Measurements from ENCODE around the gene MFSD1. TPM values are rescaled to one million over a fixed set of nuclear protein-coding genes. Genes with fewer than 3 reads are reported as not detected.
"Not testable (repeated sequence)": the region's sequence is repeated elsewhere in the genome, so short reads cannot be mapped to it uniquely, and the experiment has no call there.

Gene MFSD1
- total RNA-seq, 1 donor from 2014 or later, result 59.2 TPM

- peaks cover 4% of the 10 kb centered on the region for H3K4me1 ChIP-seq
- H3K27me3 ChIP-seq, result no peaks in the 10 kb centered on the region
- no peaks in the 10 kb centered on the region for H3K9me3 ChIP-seq
- H3K36me3 ChIP-seq, result no peaks in the 10 kb centered on the region
- DNase-seq (ENCODE audit: extremely low spot score in 2 of 2), result no peak
- H3K27ac ChIP-seq, result no peak overlapping the region
- no peak for TF ChIP-seq POLR2A (IDR thresholded peaks at IDR 0.05)
- TF ChIP-seq POLR2AphosphoS5 (IDR thresholded peaks at IDR 0.05; ENCODE audit: insufficient read depth in 1 of 2, low read depth in 1 of 2), result no peak
- TF ChIP-seq, protein P1, sequence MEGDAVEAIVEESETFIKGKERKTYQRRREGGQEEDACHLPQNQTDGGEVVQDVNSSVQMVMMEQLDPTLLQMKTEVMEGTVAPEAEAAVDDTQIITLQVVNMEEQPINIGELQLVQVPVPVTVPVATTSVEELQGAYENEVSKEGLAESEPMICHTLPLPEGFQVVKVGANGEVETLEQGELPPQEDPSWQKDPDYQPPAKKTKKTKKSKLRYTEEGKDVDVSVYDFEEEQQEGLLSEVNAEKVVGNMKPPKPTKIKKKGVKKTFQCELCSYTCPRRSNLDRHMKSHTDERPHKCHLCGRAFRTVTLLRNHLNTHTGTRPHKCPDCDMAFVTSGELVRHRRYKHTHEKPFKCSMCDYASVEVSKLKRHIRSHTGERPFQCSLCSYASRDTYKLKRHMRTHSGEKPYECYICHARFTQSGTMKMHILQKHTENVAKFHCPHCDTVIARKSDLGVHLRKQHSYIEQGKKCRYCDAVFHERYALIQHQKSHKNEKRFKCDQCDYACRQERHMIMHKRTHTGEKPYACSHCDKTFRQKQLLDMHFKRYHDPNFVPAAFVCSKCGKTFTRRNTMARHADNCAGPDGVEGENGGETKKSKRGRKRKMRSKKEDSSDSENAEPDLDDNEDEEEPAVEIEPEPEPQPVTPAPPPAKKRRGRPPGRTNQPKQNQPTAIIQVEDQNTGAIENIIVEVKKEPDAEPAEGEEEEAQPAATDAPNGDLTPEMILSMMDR (IDR thresholded peaks at IDR 0.05), result no peak
- intact Hi-C loops (cut with DNase I), result no loop called here
- no peak overlapping the region for H3K4me3 ChIP-seq
Observed at GRCh38 chr3:158788446-158788845, 13.4 kb upstream of the MFSD1 start.

DNA sequence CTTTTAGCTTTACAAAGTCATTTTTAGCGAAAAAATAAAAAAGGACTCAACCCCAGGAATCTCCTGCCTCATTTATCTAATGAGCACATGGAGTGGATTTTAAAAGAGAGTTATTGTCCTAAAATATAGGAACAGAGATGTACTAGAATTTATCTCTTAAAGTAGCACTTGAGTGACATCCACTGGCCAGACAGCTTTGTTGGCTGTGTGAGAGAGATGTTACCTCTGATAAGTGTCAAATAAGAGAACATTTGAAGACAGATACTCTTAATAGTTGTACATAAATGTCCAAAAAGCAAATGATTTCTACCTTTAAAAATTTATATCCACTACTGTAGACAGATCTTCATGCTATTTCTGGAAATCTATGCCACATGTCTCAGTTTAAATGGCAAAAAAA, 12.3 kb upstream of the MFSD1 start:
- TF ChIP-seq POLR2A (IDR thresholded peaks at IDR 0.05) (no peak), POLR2AphosphoS5 (IDR thresholded peaks at IDR 0.05; ENCODE audit: insufficient read depth in 1 of 2, low read depth in 1 of 2) (no peak)
- TF ChIP-seq, protein P1 (IDR thresholded peaks at IDR 0.05), result peak in 1 of 3 experiments; percentile 29
- H3K9me3 ChIP-seq, result no peaks in the 10 kb centered on the region
- H3K27me3 ChIP-seq, result no peaks in the 10 kb centered on the region
- peaks cover 4% of the 10 kb centered on the region for H3K4me1 ChIP-seq
- no peak overlapping the region for H3K27ac ChIP-seq
- intact Hi-C loops (cut with DNase I), result no loop called here
- H3K36me3 ChIP-seq, result no peaks in the 10 kb centered on the region
- no peak overlapping the region for H3K4me3 ChIP-seq
- no peak for DNase-seq (ENCODE audit: extremely low spot score in 2 of 2)

DNA sequence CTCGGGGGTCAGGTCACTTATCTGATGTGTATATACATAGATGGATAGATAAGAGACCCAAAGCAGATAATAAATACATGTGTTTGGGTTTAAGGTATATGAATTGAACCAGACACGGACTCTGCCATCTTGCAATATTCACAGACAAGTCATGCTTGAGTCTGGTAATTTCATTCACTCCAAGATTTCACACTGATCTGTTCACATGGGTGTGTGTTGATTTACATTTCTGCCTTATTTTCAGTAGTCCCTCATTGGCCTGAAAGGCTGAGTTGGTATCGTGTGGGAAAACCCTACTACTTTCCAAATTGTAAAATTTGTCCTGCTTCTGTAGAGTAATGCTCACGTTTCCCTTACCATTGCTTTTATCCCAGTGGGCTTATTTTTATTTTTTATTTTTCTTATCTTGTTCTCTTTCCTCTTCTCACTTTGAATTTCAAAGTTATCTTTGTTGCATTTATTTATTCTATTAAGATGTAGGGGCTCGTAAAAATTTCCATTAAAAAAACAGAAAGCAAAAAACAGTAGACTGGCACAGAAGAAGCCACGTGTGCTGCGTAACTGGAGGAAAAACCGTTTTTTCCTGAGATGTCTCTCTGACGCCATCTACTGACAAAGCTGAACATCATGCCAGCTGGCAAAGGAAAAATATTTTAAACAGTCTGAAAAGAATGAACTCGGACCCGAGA, 10.8 kb upstream of the MFSD1 start:
- TF ChIP-seq, protein P1 (IDR thresholded peaks at IDR 0.05), result peak in 2 of 3 experiments; percentile 72 to 78
- no peak for TF ChIP-seq POLR2A (IDR thresholded peaks at IDR 0.05)
- H3K27me3 ChIP-seq, result no peaks in the 10 kb centered on the region
- H3K27ac ChIP-seq, result no peak overlapping the region
- intact Hi-C loops (cut with DNase I), result no loop called here
- DNase-seq (ENCODE audit: extremely low spot score in 2 of 2), result no peak
- no peak overlapping the region for H3K4me3 ChIP-seq
- no peaks in the 10 kb centered on the region for H3K9me3 ChIP-seq
- no peaks in the 10 kb centered on the region for H3K36me3 ChIP-seq
- peaks cover 4% of the 10 kb centered on the region for H3K4me1 ChIP-seq

GRCh38 chr3:158791590-158791920, 10.3 kb upstream of the MFSD1 start:
- H3K9me3 ChIP-seq; H3K36me3 ChIP-seq; H3K27me3 ChIP-seq; DNase-seq (ENCODE audit: extremely low spot score in 2 of 2); intact Hi-C loops (cut with DNase I); H3K27ac ChIP-seq; H3K4me1 ChIP-seq; H3K4me3 ChIP-seq: not testable (repeated sequence)

GRCh38 chr3:158792709-158793108, 9.1 kb upstream of the MFSD1 start:
- intact Hi-C loops (cut with DNase I), result no loop called here

More at GRCh38 chr3:158792709-158793108, 9.1 kb upstream of the MFSD1 start:
- Histone ChIP-seq H3K9me3 (no peaks in the 10 kb centered on the region), H3K27ac (no peak overlapping the region), H3K4me1 (peaks cover 4% of the 10 kb centered on the region), H3K36me3 (no peaks in the 10 kb centered on the region), H3K27me3 (no peaks in the 10 kb centered on the region), H3K4me3 (no peak overlapping the region)
- DNase-seq (ENCODE audit: extremely low spot score in 2 of 2), result no peak
- TF ChIP-seq POLR2A (IDR thresholded peaks at IDR 0.05) (no peak), POLR2AphosphoS5 (IDR thresholded peaks at IDR 0.05; ENCODE audit: insufficient read depth in 1 of 2, low read depth in 1 of 2) (no peak)
- TF ChIP-seq, protein P1 (IDR thresholded peaks at IDR 0.05), result no peak
